ENCODE data around the gene TNP2. TPM values are rescaled to one million over a fixed set of nuclear protein-coding genes. Genes with fewer than 3 reads are reported as not detected.

Gene TNP2
- total and polyA plus RNA-seq, 2 donors (not counting 3 experiments of a cell fraction or from before 2014, with no cell fraction given): not detected

GRCh38 chr16:11308493-11309283 is 39.6 kb upstream of the TNP2 start:
- BruUV-seq (replicated peaks): no TSS peak
- no peaks in the 10 kb centered on the region for H3K4me1 ChIP-seq (ENCODE audit: control insufficient read depth, extremely low read depth, insufficient read depth, low read length)
- intact Hi-C loops (cut with micrococcal nuclease): no loop called here
- DNase-seq (ENCODE audit: low read depth, low spot score) (no peak), FAIRE-seq (no peak)
- no peaks in the 10 kb centered on the region for H3K9me1 ChIP-seq (replicated peaks; ENCODE audit: control insufficient read depth, extremely low read depth, insufficient read depth, low read length)
- no peak overlapping the region for H3K4me3 ChIP-seq (replicated peaks in 1 of 3; ENCODE audit: insufficient read depth in 1 of 3, low read depth in 1 of 3, low read length in 3 of 3)
- dilution Hi-C loops (cut with MboI; ENCODE audit: extremely low pct_ligation_motif_present, low sequenced_read_pairs): no loop called here
- no peak overlapping the region for H3K4me2 ChIP-seq (ENCODE audit: insufficient read depth, low read length)
- H3K9me3 ChIP-seq (replicated peaks; ENCODE audit: control insufficient read depth, insufficient read depth, low read length): no peaks in the 10 kb centered on the region
- no peaks in the 10 kb centered on the region for H4K20me1 ChIP-seq (replicated peaks; ENCODE audit: control insufficient read depth, extremely low read depth, insufficient read depth, low read length)
- ChIA-PET CTCF (interaction anchor here (0.6 kb wide), 1 partner anchor 245 kb away, joined by 5 read pairs; no protein-coding TSS in a partner anchor), POLR2A (no interaction called here)
- no peaks in the 10 kb centered on the region for H3K36me3 ChIP-seq (ENCODE audit: control insufficient read depth in 2 of 2, extremely low read depth in 1 of 2, insufficient read depth in 2 of 2, low read length in 2 of 2)
- H2AFZ ChIP-seq (ENCODE audit: low read depth, low read length): no peak overlapping the region
- H3K27me3 ChIP-seq (ENCODE audit: control insufficient read depth in 2 of 2, insufficient read depth in 2 of 2, low read length in 2 of 2): no peaks in the 10 kb centered on the region
- H3K79me2 ChIP-seq (ENCODE audit: control insufficient read depth, insufficient read depth, low read length): no peaks in the 10 kb centered on the region
- no peak for TF ChIP-seq CTCF (IDR thresholded peaks at IDR 0.05; ENCODE audit: extremely low read depth in 1 of 2, insufficient read depth in 1 of 2, low read depth in 1 of 2, low read length in 2 of 2)
- TF ChIP-seq JUN (IDR thresholded peaks at IDR 0.05; ENCODE audit: borderline replicate concordance, insufficient read depth, insufficient read length, low read depth): no peak
- TF ChIP-seq EZH2 (IDR thresholded peaks at IDR 0.05; ENCODE audit: borderline replicate concordance, low read depth, low read length, severe bottlenecking): no peak
- no peak for TF ChIP-seq MYC (IDR thresholded peaks at IDR 0.05; ENCODE audit: low read depth, low read length)
- TF ChIP-seq MAX (IDR thresholded peaks at IDR 0.05; ENCODE audit: insufficient read depth, insufficient read length): no peak
- no peak for TF ChIP-seq POLR2AphosphoS5 (IDR thresholded peaks at IDR 0.05; ENCODE audit: insufficient read depth, low read depth, low read length)
- no peak for TF ChIP-seq GATA2 (IDR thresholded peaks at IDR 0.05; ENCODE audit: insufficient read depth, insufficient read length, low read depth, low read length)
- TF ChIP-seq POLR2A (IDR thresholded peaks at IDR 0.05; ENCODE audit: low read depth, low read length): no peak
- TF ChIP-seq FOS (IDR thresholded peaks at IDR 0.05; ENCODE audit: borderline replicate concordance, insufficient read depth, low read length): no peak
- H3K9ac ChIP-seq (replicated peaks; ENCODE audit: extremely low read depth, insufficient read depth, low read length): no peak overlapping the region
- no peak overlapping the region for H3K27ac ChIP-seq (ENCODE audit: insufficient read depth, low read depth, low read length)
